Stimulated activated naive CD8-positive, alpha-beta T cell treated with anti-CD3 and anti-CD28 coated beads, Interleukin-15, amount 100 ng/mL, for 72 hours (primary cell): ENCODE results near the gene GCC1.
A peak's percentile ranks its signal among the peaks of the same experiment; 100 is the strongest.

Experiments
- ATAC-seq: fragments of 150-1000 bp; cut with Tn5 transposase; 2 replicates; pipeline ENCODE4 v1.10.0; 2021; ENCODE audit warnings: mild to moderate bottlenecking, moderate library complexity
- DNase-seq, 2 donors: peaks; one replicate each; pipeline ENCODE4 v3.0.0; 2021 to 2022
- H3K27ac Mint-ChIP-seq, 2 donors: one replicate each; pipeline ENCODE4 v1.8.0; 2022; ENCODE audit warnings: mild to moderate bottlenecking in 2 of 2, mixed read lengths in 2 of 2, moderate library complexity in 2 of 2
- H3K27me3 Mint-ChIP-seq: one replicate; pipeline ENCODE4 v1.8.0; 2022; ENCODE audit warnings: mixed read lengths
- H3K4me1 Mint-ChIP-seq: one replicate; pipeline ENCODE4 v1.8.0; 2022; ENCODE audit warnings: mild to moderate bottlenecking, mixed read lengths
- H3K4me3 Mint-ChIP-seq, 2 donors: one replicate each; pipeline ENCODE4 v1.8.0; 2022; ENCODE audit warnings: mild to moderate bottlenecking in 2 of 2, mixed read lengths in 2 of 2, moderate library complexity in 1 of 2
- H3K9me3 Mint-ChIP-seq, 2 donors: one replicate each; pipeline ENCODE4 v1.8.0; 2022; ENCODE audit warnings: mixed read lengths in 2 of 2

GCC1 gene

GRCh38 chr7:127598318-127598717 lies 12.9 kb upstream of the GCC1 start:
- Mint-ChIP-seq H3K4me3 (no peak overlapping the region), H3K27ac (no peak overlapping the region), H3K4me1 (peaks cover 7% of the 10 kb centered on the region), H3K27me3 (no peaks in the 10 kb centered on the region), H3K9me3 (no peaks in the 10 kb centered on the region)
- no peak for ATAC-seq
- no peak for DNase-seq

GRCh38 chr7:127595737-127596136 lies 10.3 kb upstream of the GCC1 start:
- no peak overlapping the region for H3K4me3 Mint-ChIP-seq
- no peak for DNase-seq
- H3K9me3 Mint-ChIP-seq: no peaks in the 10 kb centered on the region
- H3K27ac Mint-ChIP-seq: no peak overlapping the region
- no peaks in the 10 kb centered on the region for H3K27me3 Mint-ChIP-seq
- no peak for ATAC-seq
- peaks cover 18% of the 10 kb centered on the region for H3K4me1 Mint-ChIP-seq

DNA sequence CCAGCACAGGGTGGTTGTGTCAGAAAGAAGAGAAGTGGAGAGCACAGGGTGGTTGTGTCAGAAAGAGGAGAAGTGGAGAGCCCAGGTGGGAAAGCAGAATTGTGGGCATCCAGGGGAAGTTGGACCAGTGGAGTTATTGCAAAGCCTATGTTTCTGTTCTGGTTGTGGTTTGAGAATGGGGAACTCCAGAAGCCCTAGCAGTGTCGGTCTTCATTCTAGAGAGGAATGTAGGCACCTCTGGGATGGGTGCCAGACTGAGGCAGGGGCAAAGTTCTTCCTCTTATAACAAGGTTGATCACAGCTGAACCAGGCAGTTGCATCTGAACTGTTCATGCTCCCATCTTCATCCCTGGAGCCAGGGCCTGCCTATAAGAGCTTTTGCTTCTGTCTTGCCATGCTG lies 9.1 kb upstream of the GCC1 start:
- peak; percentile 26 for ATAC-seq
- Mint-ChIP-seq H3K27ac (peak overlapping the region in 1 of 2 donors; percentile 55), H3K9me3 (no peaks in the 10 kb centered on the region)

GRCh38 chr7:127592550-127592949 lies 7.2 kb upstream of the GCC1 start:
- Mint-ChIP-seq H3K27ac (no peak overlapping the region), H3K9me3 (no peaks in the 10 kb centered on the region), H3K27me3 (no peaks in the 10 kb centered on the region), H3K4me3 (no peak overlapping the region), H3K4me1 (peaks cover 37% of the 10 kb centered on the region)
- ATAC-seq: no peak
- DNase-seq: no peak

More for the DNA sequence above, 9.1 kb upstream of the GCC1 start:
- Mint-ChIP-seq H3K4me1 (peaks cover 30% of the 10 kb centered on the region), H3K27me3 (no peaks in the 10 kb centered on the region), H3K4me3 (no peak overlapping the region)
- DNase-seq: no peak

- no peak for ATAC-seq
- peaks cover 37% of the 10 kb centered on the region for H3K4me1 Mint-ChIP-seq
- H3K9me3 Mint-ChIP-seq: no peaks in the 10 kb centered on the region
- no peak for DNase-seq
- peak overlapping the region in 1 of 2 donors; percentile 23 for H3K27ac Mint-ChIP-seq
- H3K27me3 Mint-ChIP-seq: no peaks in the 10 kb centered on the region
- no peak overlapping the region for H3K4me3 Mint-ChIP-seq
These were observed 6.2 kb upstream of the GCC1 start for GRCh38 chr7:127591591-127591990.

DNA sequence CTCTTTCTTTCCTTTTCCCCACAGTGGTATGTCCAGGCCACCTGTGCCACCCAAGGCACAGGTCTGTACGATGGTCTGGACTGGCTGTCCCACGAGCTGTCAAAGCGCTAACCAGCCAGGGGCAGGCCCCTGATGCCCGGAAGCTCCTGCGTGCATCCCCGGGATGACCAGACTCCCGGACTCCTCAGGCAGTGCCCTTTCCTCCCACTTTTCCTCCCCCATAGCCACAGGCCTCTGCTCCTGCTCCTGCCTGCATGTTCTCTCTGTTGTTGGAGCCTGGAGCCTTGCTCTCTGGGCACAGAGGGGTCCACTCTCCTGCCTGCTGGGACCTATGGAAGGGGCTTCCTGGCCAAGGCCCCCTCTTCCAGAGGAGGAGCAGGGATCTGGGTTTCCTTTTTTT lies 5.8 kb upstream of the GCC1 start:
- Mint-ChIP-seq H3K4me3 (no peak overlapping the region), H3K9me3 (no peaks in the 10 kb centered on the region), H3K4me1 (peaks cover 37% of the 10 kb centered on the region), H3K27me3 (no peaks in the 10 kb centered on the region), H3K27ac (peak overlapping the region in 1 of 2 donors; percentile 23)
- ATAC-seq (no peak), DNase-seq (no peak)

DNA sequence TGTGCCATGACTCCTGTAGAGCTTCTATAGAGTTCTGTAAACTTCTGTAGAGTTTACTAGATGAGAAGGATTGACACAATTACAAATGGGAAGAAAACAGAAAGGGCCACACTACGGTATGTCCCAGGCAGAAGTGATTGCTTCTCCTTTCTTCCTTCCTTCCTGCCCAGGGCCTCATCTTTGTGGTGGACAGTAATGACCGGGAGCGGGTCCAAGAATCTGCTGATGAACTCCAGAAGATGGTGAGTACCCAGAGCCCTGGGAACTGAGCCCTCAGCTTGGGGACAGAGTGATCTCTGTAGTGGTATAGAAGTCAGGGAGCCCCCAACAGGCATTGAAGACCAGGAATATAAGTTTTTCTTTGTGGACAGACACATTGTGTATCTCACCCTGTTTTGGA lies 4.5 kb upstream of the GCC1 start:
- no peaks in the 10 kb centered on the region for H3K27me3 Mint-ChIP-seq
- peak overlapping the region in 1 of 2 donors; percentile 27 for H3K27ac Mint-ChIP-seq
- H3K4me3 Mint-ChIP-seq: peak overlapping the region; percentile 20 to 87
- H3K9me3 Mint-ChIP-seq: no peaks in the 10 kb centered on the region
- peaks cover 43% of the 10 kb centered on the region for H3K4me1 Mint-ChIP-seq
- DNase-seq: no peak
- no peak for ATAC-seq

GRCh38 chr7:127588697-127589482 lies 3.5 kb upstream of the GCC1 start:
- Mint-ChIP-seq H3K4me3 (peak overlapping the region; percentile 87 to 92), H3K9me3 (no peaks in the 10 kb centered on the region), H3K27me3 (no peaks in the 10 kb centered on the region), H3K4me1 (peaks cover 46% of the 10 kb centered on the region), H3K27ac (peak overlapping the region; percentile 88 to 94)
- peak in 1 of 2 donors; percentile 44 for DNase-seq
- peak; percentile 27 for ATAC-seq

DNA sequence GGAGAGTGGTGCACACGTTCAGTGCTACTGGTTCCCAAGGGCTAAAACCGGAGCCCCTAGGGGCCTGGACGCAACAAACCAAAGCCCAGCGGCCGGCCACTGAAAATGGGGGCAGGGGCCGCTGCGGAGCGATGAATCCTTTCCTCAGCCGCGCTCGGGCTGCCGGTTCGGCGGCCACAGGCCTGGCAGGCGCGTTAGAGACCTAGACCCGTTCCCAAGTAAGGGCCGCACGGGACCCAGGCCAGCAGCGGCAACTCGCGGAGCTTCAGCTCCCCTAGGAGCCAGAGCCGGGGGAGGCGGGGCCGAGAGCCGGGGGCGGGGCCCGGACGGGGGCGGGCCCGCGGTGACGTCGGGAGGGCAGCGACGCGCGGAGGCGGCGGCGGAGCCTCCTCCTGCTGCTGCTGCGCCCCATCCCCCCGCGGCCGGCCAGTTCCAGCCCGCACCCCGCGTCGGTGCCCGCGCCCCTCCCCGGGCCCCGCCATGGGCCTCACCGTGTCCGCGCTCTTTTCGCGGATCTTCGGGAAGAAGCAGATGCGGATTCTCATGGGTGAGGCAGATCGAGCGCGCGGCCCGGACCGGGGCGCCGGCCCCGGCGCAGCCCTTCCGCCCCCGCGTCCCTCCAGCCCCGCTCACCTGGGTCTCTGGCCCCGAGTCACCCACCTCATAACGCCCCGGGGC lies 2.8 kb upstream of the GCC1 start, which contains the start of gene ARF5:
Gene ARF5, plus strand, starts transcription at position 393 of the 678 bp plus-strand sequence. Its CDS starts 88 bp downstream, at position 481.
- Mint-ChIP-seq H3K9me3 (no peaks in the 10 kb centered on the region), H3K4me3 (peak within 1 kb of the TSS; percentile 87 to 92), H3K27me3 (no peaks in the 10 kb centered on the region), H3K27ac (peak within 1 kb of the TSS; percentile 88 to 94), H3K4me1 (peaks cover 53% of the 10 kb centered on the region)
- DNase-seq: peak; percentile 84 to 87
- peak; percentile 85 for ATAC-seq

DNA sequence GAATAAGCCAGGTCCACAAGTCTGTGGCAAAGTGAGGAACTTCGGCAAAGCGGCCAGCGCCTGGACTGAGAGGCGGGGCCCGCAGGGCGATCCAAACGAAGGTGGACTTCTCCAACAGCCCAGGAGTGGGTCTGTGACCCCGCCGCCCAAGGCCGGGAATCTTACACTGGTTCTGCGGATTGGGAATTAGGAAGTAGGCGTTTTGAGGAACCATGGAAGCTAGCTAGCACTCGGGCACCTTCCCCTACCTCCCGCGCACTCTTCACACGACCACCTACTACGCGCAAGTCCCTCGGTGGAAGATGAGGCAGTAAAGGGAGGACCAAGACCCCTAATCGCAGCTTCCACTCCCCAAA lies 2.2 kb upstream of the GCC1 start:
- no peak overlapping the region for H3K27ac Mint-ChIP-seq
- ATAC-seq: no peak

DNA sequence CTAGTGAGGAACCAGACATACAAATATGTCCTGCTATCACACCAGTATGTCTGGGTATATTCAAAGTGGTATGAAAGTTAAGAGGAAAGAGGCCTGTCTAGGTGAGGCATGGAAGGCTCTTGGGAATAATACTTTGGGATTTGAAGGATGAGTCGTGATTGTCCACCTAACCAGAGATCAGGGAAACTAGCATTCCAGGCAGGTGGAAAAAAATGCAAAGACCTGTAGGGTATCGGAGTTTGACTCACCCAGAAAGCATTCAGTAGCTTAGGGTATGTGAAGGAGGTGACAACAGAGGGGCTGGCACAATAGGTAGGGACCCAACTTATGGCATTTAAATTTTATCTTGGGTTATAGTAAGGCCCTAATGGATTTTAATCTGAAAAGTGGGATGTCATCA lies 950 bp upstream of the GCC1 start:
- Mint-ChIP-seq H3K4me1 (peaks cover 66% of the 10 kb centered on the region), H3K27me3 (no peaks in the 10 kb centered on the region), H3K9me3 (no peaks in the 10 kb centered on the region), H3K4me3 (peak overlapping the region in 1 of 2 donors; percentile 12), H3K27ac (no peak overlapping the region)
- no peak for ATAC-seq
- DNase-seq: no peak

More for the DNA sequence above, 2.2 kb upstream of the GCC1 start:
- H3K9me3 Mint-ChIP-seq: no peaks in the 10 kb centered on the region
- no peak for DNase-seq
- H3K4me1 Mint-ChIP-seq: peaks cover 58% of the 10 kb centered on the region
- H3K4me3 Mint-ChIP-seq: peak overlapping the region; percentile 74 to 80
- H3K27me3 Mint-ChIP-seq: no peaks in the 10 kb centered on the region

DNA sequence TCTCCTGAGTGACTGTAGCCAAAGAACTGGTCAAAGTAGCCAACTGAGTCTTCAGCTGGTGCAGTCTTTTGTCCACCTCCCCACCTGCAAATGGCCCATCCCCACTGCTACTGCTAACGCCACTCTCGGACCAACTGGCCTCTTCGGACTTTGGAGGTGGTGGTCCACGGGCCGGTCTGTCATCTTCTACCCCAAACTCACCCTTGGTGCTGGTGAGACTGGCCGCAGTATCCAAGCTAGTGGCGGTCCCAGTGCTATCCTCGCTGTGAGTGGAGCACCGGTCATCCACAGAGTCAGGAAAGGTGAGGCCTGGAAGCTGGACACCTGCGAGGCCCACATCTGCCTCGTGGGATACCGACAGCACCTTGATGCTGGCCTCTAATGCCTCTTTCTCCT lies 750 bp downstream of the GCC1 start:
- ATAC-seq: no peak
- no peak for DNase-seq
- peak overlapping the region; percentile 95 to 98 for H3K27ac Mint-ChIP-seq
- no peaks in the 10 kb centered on the region for H3K9me3 Mint-ChIP-seq
- H3K27me3 Mint-ChIP-seq: no peaks in the 10 kb centered on the region
- H3K4me1 Mint-ChIP-seq: peaks cover 60% of the 10 kb centered on the region
- peak overlapping the region; percentile 92 to 94 for H3K4me3 Mint-ChIP-seq

GRCh38 chr7:127582361-127582760 lies 3.0 kb downstream of the GCC1 start:
- H3K4me1 Mint-ChIP-seq: peaks cover 52% of the 10 kb centered on the region
- H3K9me3 Mint-ChIP-seq: no peaks in the 10 kb centered on the region
- H3K27ac Mint-ChIP-seq: peak overlapping the region in 1 of 2 donors; percentile 85
- ATAC-seq: no peak
- H3K4me3 Mint-ChIP-seq: no peak overlapping the region
- no peaks in the 10 kb centered on the region for H3K27me3 Mint-ChIP-seq
- DNase-seq: no peak

DNA sequence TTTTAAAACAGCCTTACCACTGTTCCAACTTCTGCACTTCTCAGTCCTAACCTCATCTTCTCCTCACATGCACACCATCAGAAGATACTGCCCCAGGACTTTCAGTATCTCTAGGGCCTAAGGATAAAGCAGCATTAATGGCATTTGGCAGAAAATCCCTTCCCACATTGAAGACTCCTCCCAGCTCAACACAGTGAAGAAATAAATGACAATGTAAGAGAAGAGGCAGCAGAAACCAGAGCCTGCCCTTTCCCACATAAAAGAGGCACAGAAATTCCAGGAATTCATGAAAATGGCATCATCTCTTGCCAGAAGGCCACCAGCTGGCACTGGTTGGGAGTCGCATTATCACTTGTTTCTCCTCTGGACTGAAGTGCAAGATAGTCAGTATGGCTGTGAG lies 3.7 kb downstream of the GCC1 start:
- DNase-seq: no peak
- Mint-ChIP-seq H3K4me3 (no peak overlapping the region), H3K9me3 (no peaks in the 10 kb centered on the region), H3K4me1 (peaks cover 52% of the 10 kb centered on the region), H3K27ac (no peak overlapping the region), H3K27me3 (no peaks in the 10 kb centered on the region)
- ATAC-seq: no peak

GRCh38 chr7:127580612-127581011 lies 4.8 kb downstream of the GCC1 start:
- DNase-seq: no peak
- Mint-ChIP-seq H3K27me3 (no peaks in the 10 kb centered on the region), H3K27ac (peak overlapping the region in 1 of 2 donors; percentile 11), H3K4me3 (no peak overlapping the region), H3K4me1 (peaks cover 50% of the 10 kb centered on the region), H3K9me3 (no peaks in the 10 kb centered on the region)
- ATAC-seq: no peak

DNA sequence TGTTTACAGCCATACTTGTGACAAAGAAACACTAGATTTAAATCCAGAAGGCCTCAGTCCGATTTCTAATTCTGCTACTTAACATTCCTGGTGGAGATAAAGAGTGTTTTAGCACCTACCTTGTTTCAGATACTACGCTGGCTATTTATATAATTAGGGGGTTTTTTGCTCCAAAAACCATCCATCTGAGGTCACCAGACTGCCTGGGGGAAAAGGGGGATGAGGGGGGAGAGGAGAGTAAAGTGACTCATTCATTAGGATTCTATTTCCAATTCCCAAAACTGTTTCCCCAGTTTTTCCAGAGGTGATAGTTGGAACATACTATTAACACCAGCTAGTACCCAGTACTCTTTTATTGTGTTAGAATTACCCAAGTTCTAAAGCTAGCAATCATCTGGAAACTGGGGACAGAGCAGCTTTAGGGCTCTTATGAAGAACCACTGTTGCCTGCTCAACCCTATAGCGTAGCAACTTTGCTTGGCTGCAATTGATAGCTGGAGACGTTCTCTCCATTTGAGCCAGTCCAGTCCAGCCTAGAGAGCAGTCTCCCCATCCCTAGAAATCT lies 6.6 kb downstream of the GCC1 start:
- Mint-ChIP-seq H3K9me3 (no peaks in the 10 kb centered on the region), H3K4me3 (no peak overlapping the region), H3K27me3 (no peaks in the 10 kb centered on the region), H3K4me1 (peaks cover 35% of the 10 kb centered on the region), H3K27ac (no peak overlapping the region)
- DNase-seq (no peak), ATAC-seq (no peak)
